HG02938 (cell line): ENCODE results near the gene TOP3B.

Source experiments
- ATAC-seq: cut with Tn5 transposase; IDR thresholded peaks from one replicate; pipeline ENCODE4 v1.9.1; 2021; ENCODE audit warnings: mild to moderate bottlenecking, moderate library complexity; ENCODE audit not compliant: unreplicated experiment

TOP3B gene

GRCh38 chr22:21963286-21963685, 19.3 kb downstream of the TOP3B start:
- no peak for ATAC-seq

GRCh38 chr22:21962655-21962949, 20.0 kb downstream of the TOP3B start:
- no peak for ATAC-seq

- no peak for ATAC-seq
Measured at GRCh38 chr22:21961886-21962654, 20.5 kb downstream of the TOP3B start.

- ATAC-seq, result no peak
Measured at GRCh38 chr22:21961127-21961867, 21.3 kb downstream of the TOP3B start.

GRCh38 chr22:21960200-21961126, 22.1 kb downstream of the TOP3B start:
- no peak for ATAC-seq

- ATAC-seq, result no peak
Measured at GRCh38 chr22:21959274-21960074, 23.1 kb downstream of the TOP3B start.

- ATAC-seq, result no peak
Measured at GRCh38 chr22:21958360-21959273, 24.0 kb downstream of the TOP3B start.

GRCh38 chr22:21952586-21953571, 29.7 kb downstream of the TOP3B start, which contains the start of gene PPM1F:
Gene PPM1F (minus strand): TSS chr22:21952848. CDS start chr22:21946048, 6,800 bp downstream.
- ATAC-seq, result peak; percentile 60

- no peak for ATAC-seq
Measured at GRCh38 chr22:21951931-21952465, 30.6 kb downstream of the TOP3B start.

GRCh38 chr22:21951062-21951461, 31.5 kb downstream of the TOP3B start:
- no peak for ATAC-seq

GRCh38 chr22:21949948-21950347, 32.6 kb downstream of the TOP3B start:
- no peak for ATAC-seq

GRCh38 chr22:21949569-21949918, 33.0 kb downstream of the TOP3B start:
- ATAC-seq, result no peak

- no peak for ATAC-seq
Measured at GRCh38 chr22:21948824-21949568, 33.6 kb downstream of the TOP3B start.

- no peak for ATAC-seq
Measured at GRCh38 chr22:21948390-21948789, 34.2 kb downstream of the TOP3B start.

- no peak for ATAC-seq
Measured at GRCh38 chr22:21947040-21948014, 35.3 kb downstream of the TOP3B start.

- ATAC-seq, result no peak
Measured at GRCh38 chr22:21946262-21946925, 36.2 kb downstream of the TOP3B start.
